HG03558 (cell line): ENCODE data around the gene DPM2.

ENCODE experiments used
- ATAC-seq: cut with Tn5 transposase; IDR thresholded peaks from one replicate; pipeline ENCODE4 v1.9.1; 2021; ENCODE audit warnings: moderate number of reproducible peaks; ENCODE audit not compliant: unreplicated experiment; ENCODE audit errors: extremely low read depth

DPM2 gene

DNA sequence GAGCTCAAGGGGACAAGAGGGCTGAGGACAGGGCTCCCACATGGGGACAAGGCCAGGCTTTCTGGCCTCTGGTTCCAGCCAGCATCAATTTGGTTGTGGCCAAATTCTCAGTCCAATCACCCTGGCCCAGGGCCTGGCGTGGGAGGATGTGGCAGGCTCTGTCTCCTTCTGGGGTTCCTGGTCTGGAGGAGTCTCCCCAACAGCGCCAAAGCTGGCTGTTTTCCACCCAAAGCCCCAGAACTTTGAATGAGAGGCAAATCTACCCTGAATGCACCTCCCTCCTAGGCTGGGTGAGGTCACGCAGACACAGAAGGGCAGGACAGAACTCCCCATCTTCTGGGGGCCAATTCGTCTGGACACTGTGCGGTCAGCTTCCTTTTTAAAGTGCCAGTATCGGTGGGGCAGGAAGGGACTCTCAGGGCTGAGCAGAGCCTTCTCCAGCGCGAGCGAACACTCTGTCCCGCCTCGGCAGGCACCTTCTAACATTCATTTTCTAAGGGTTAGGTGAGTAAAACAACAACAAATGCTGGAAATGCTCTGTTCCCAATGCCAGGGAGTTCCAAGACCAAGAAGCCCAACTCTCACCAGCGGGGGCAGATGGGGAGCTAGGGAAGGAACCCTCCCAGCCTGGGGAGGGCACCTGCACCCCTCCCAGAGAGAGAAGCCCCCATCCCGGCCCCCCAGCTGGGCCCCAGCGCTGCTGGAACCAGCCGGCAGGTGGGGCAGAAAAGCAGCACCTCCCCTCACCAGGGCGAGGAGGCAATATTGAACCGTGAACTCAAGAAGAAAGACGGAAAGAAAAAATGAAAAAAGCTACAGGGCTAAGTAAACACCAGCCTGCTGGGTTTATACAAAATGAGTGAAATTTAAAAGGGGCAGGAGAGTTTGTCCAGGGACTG lies 3.7 kb upstream of the DPM2 start:
- ATAC-seq: no peak

DNA sequence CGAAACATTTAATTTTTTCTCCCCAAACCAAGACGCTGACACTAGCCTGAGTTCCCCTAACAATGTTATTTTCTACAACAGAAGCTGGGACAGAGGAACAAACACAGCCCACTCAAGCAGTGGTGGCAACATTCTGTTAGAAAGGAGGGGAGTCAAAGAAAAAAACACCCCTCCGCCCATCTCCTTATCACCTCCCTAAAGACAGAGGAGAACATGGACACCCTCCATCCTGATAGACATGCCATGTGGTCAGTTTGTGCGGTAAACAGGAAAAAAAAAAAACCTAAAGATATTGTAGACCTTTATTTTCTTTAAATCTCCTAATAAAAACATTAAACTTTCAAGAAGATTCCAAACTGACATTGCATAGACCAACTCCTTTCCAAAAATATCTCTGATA lies 2.9 kb upstream of the DPM2 start:
- no peak for ATAC-seq

DNA sequence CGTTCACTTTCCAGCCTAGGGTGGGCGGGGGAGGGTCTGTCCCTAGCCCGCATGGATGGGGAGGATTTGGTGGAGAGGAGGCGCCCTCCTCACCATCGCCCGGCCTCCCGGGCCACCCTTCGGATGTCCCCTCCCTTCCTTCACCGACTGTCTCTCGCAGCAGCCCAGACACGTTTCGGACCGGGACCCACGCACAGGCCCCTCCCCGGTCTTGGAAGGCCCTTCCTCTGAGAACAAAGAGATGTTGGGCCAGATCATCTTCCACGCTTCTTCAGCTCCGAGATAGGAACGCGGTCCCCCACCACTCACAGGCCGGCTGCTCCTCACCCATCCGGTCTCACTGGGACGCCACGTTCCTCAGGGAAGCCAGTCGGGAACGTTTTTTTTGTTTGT lies 640 bp upstream of the DPM2 start:
- ATAC-seq: no peak

DNA sequence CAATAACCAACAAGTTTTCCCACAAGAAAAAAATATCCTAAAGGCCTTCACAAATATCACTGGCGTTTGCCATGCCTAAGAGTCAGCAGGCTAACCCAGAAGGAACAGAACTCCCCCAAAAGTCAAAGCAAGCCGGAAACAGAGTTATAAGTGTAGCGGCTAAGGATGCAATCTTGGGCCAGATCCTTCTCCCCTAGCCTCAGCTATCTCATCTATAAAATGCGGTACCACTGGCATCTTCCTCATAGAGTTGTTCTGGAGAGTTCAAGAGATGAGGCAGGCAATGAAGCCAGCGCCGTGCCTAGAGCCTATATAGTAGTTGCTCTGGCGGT lies 632 bp downstream of the DPM2 start:
- ATAC-seq: no peak

DNA sequence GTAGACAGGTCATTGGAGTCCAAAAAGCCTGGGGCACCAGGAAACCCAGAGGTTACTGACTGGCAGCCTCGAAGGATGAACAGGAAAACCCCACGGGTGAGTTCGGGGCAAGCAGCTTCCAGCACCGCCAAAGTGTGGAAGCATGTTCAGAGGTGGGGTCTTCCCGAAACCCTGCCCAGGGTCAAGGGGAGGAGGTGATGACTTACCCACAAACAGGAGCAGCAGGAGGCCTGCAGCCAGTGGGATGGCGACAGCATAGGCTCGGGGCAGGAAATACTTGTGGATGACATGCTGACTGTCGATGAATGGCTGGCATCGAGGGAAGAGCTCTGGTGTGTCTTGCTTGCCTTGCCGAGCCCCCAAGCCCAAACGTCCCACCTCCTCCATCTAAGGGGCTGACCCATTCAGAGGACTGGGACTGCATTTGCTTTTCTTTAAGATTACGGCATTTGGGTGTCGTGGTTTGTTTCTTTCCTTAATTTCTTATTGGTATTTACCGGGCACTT lies 1.3 kb downstream of the DPM2 start:
- no peak for ATAC-seq

DNA sequence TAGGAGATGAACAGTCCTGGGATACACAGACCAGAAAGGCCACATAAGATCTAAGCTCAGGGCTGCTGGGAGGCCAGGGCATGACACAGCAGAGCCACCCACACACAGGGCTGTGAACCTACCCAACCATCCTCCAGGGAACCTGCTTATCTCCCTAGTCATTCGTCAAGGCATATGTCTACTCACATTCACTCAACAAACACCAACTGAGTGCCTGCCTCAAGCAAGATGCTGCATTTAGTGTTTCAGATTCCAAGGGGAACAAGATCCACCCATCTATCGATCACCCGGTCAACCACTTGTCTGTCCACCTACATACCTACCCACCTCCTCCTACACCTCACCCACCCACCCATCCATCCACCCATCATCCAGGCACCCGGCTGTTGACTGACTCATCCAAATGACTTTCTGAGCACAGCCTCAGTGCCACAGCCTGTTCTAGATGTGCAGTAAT lies 1.9 kb downstream of the DPM2 start:
- ATAC-seq: no peak

DNA sequence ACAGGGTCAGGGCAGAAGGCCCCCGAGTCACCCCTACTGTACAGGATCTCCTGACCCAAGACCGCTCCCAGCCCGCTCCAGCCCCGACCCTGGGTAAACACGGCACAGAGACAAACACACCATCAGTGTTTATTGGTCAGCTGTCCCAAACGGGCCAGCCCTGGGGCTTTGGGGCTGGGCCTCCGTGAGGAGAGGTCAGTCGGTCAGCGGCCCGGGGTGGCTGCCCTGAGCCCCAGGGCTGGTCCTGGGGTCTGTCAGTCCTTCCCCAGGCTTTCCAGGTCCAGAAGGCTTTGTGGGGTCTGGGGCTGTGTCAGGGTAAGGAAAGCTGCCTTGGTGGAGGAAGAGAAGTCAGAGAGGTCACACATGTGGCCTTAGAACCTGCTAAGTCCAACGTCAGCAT lies 2.7 kb downstream of the DPM2 start:
- ATAC-seq: no peak

DNA sequence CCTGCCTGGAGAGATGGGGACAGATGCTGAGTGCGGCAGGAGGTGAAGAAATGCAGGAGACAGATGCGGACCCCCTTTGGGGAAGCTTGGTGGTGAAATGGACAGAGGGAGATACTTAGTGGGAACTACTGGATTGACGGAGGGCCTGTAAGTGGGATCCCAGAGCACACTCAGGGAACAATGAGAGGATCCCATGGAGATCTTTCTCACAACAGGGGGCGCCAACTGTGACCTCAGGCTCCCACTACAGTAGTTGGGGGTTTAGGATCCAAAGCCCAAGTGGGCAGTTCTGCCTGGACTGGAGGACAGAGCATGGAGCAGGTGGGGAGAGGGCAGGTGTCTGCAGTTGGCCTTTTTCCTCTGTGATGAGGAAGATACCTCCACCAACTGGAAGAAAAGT lies 3.4 kb downstream of the DPM2 start:
- ATAC-seq: no peak

DNA sequence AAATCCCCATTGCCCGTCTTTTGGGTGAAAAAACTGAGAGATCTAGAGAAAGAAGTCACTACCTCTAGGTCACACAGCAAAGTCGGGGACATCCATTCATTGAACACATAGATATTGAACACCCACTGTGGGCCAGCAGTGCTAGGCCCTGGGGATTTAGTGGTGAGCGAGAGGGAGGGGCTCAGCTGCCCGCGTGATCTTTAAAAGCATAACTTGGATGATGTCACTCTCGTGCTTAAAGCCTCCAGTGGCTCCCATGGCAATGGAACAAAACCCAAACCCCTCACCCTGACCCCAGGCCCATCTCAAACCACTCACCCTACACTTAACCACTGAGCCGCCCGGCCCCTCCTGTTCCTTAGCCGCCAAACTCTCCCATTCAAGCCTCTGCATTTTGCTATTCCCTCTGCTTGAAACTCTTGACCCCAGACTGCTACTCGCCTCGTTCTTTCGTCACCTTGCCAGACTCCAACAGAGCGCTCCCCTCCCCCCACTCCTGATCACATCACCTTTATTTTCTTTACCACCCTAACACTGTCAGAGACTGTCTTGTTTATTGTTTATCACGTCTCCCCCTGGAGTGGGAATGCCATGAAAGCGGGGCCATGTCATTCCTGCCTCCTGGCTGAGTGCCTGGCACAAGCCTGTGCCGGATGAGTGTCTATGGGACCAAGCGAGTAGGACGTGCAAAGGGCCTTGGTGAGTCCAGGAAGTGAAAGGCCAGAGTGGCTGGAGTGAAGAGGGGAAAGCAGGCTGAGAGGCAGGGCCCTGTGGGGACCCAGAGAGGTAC lies 6.4 kb downstream of the DPM2 start:
- no peak for ATAC-seq

DNA sequence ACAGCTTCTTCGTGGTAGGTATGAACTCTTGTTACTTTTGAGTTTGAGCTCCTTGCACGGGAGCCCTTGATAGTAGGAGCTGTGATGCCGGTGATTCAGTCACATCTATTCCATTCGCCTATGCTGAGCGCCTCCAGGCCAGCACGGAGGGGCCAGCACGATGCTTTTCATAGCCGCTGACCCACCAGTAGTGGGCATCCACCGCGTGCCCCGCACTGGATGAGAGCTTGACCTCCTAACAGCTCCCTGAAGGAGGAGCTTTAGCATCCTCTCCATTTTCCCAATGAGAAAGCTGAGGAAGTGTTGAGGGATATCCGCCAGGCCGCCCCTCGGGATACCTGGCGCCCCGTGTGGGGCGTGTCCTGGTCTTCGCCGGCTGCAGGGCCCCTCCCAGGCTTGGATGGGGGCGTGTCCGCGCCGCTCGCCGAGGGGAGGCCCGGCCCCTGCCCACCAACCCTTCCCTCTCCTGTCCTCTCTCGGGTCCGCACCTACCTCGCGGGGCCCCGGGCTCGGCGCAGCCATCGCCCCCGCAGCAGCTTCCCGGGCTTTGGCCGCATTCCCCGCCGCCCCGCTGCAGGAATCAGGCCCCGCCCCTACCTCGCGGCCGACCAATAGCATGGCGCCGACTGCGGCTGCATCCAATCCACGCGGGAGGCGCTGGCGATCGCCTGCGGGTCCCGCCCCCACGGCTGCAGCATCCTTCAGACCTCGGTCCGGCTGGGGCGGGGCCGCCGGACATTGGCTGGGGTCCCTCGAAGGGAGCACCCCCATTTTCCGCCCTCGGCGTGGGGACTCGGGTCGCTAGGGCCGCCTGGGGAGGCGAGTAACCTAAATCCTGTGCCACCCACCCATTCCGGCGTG lies 7.2 kb downstream of the DPM2 start, which contains the start of gene PIP5KL1:
Gene PIP5KL1, minus strand, starts transcription at position 547 of the 861 bp plus-strand sequence. Its CDS starts 25 bp downstream, at position 522.
- ATAC-seq: no peak

DNA sequence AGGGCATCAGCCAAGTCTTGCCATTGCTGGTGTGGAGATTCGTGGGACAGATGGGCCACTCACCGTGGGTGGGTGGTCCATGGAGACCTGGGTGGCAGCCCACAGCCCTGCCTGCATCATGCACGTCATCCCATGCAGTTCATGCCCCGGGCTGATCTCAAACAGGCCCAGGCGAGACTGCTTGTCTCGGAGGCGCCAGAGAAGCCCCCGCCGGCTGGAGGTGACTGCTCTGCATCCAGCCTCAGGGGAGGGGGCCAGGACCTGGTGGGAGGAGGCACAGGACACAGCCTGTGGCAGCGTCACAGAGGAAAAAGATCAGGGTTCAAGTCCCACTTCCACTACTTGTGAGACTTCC lies 8.1 kb downstream of the DPM2 start:
- no peak for ATAC-seq

DNA sequence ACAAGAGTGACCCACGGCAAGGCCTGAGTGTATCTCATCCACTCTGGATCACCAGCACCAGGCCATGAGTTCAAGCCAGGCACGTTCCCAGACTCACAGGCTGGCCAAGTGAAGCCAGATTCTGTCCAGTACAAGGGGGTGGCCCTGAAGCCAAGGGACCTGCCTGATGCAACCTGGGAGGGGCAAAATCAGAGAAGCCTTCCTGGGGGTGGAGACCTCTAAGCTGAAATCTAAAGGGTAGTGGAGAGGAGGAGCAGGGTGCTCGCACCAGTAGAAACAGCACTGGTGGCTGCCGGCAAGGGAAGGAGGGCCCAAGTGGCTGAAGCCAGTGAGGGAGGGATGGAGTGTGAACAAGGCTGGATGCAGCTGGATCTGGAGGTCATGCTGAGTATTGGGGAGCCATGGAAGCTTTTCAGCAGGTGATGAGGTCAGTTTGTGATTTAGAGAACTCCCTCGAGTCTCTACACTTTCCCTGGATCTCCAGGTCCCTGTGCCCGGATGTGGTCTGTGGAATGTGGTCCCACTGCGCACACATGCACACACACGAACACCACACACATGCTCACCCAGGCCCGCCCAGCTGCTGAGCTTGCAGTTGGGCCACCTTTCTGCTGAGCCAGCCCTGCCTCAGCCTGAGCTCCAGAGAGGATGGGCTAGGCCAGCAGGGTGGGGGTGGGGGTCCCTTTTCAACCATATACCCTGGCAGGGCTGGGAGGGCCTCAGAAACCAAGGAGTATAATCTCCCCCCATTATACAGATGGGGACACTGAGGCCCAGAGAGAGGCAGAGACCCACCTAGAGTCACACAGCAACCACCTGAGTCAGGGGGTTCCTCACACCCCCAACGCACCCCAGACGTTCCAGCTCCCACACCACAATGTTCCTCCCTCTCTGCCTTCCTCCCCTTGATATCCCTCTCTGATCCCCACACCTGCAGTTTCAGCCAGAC lies 8.7 kb downstream of the DPM2 start:
- ATAC-seq: no peak

DNA sequence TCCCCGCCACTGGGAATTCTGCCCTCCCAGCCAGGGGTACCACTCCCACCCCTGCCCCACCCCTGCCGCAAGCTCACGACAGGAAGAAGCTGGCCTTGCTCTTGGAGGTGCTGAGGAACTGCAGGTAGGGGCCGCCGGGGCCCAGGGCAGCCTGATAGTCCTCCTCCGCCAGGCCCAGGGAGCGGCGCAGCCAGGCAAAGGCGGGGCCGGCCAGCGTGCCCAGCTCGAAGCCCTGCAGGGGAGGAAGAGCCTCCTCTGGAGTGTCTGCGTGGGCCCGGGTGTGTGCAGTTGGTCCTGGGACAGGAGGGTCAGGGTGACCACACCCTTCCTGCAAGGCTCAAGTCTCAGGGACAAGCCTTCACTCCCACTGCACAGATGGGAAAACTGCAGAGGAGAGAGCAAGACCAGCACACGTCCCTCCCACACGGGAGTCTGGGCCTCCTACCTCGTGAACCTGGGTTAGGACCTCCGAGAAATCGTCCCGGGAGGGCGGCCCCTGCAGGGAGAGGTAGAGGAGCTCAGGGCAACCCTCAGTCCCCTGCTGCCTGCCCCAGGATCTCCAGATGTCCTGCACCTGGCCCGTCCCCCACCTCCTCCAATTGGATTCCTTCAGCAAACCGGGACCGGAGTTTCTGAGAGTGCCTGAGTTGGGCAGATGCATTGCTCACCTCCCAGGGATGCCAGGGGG lies 9.5 kb downstream of the DPM2 start:
- no peak for ATAC-seq

DNA sequence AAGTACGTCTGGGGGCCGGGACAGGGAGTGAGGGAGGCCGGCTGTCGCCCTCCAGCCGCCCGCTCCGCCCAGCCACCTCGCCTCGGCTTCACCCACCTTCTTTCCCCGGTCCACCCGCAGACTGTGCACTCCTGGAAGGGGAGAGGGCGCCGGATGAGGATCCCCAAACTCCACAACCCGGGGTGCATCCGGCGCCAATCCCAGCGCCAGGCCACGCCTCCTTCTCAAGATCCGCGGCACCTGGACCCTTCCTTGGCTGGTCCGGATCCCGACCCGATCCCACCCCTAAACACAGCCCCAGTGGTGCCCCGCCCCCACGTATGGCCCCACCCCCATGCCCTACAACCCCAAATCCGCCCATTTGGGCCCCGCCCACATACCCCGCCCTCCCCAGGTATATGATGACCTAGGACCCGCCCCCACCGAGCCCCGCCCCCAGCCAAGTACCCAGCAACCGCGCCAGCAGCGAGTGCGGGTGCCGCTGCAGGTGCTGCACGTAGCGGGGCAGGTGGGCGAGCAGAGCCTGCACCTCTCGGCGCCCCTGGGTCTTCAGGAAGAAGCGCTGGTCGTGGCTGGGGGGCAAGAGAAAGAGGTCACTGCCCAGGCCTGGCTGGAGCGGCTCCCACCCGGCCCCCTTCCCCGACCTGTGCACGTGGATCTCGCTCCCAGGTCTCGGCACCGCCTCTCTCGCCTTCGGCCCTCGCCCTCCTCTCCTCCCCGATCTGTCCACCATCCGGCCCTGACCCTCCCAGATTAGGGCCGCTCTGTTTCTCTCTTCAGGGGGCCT lies 10.3 kb downstream of the DPM2 start:
- no peak for ATAC-seq

DNA sequence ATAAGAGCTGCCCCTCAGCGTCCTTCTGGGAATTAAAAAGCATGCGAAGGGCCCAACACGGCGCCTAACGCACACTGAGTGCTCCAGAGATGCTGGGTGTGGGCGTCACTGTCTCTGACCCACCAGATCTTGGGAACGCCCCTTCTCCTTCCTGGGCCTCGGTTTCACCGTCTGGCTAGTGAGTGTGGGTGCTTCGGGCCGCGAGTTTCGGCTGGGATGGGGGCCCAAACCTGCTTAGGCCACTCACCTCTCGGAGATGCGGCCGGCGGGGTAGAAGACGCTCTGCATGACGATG lies 10.8 kb downstream of the DPM2 start:
- no peak for ATAC-seq

DNA sequence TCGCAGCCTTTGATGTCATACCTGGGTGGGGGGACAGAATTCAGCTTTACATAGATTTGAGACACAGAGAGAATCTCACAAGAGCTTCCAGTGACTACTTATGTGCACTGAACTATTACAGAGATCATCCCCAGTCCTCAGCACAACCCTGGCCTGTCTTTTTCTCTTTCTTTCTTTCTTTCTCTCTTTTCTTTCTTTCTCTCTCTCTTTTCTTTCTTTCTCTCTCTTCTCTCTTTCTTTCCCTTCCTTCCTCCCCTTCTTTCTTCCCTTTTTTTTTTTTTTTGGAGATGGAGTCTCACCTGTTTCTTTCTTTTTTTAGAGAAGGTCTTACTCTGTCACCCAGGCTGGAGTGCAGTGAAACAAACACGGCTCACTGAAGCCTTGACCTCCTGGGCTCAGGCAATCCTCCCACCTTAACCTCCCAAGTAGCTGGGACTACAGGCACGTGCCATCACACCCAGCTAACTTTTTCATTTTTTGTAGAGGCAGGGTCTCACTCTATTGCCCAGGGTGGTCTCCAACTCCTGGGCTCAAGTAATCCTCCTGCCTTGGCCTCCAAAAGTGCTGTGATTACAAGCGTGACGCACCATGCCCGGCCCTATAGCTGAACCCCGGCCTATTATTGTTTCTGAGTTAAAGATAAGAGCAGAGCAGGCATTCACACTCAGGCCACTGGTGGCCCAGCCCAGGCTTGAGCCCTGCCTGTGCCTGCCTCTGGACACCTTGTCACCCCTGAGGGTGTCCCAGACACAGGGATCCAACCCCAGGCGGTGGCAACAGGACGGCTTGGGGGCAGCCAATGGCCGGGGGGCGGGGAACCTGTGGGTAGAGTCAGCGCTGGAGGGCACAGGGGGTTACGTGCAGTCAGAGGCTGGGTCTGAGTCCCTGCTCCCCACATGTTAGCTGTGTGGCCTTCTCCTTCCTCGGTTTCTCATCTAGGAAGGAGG lies 11.4 kb downstream of the DPM2 start:
- ATAC-seq: no peak

DNA sequence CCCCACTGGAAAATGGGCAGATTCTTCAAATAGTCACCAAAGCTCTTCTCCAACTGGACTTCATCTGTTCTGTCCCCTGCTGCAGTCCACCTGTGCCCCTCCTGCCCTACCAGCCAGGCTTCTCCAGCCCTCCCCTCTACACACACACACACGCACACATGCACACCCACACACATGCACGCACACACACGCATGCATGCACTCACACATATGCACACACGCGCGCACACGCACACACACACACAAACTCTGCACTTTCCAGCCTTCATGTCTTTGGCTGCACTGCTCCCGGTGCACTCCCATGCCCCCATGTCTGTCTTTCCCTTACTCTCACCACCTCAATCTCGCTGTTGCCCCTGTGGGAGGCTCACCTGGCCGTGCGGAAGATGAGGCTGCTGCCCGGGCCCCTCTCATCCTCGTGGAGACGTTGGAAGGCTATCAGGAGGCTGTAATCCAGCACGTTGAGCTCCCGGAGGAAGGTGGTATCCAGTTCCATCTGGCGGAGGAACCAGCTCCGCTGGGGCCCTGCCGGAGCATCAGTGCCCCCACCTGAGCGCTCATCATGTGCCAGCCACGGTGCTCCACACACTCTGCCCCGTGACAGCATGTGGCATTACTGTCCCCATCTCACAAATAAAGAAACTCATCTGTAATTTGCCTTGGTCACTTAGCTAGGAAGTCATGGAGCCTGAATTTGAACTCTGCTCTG lies 12.8 kb downstream of the DPM2 start:
- no peak for ATAC-seq
